A549 (cell line): Measurements from ENCODE around the gene NXNL2. TPM values are rescaled to one million over a fixed set of nuclear protein-coding genes. Genes with fewer than 3 reads are reported as not detected.
A peak's percentile ranks its signal among the peaks of the same experiment; 100 is the strongest.

ENCODE experiments used
- ATAC-seq, 2 experiments: fragments of 200-7000 bp in 1 of 2; fragments of >200 bp in 1 of 2; cut with Nextera tagmentation in 1 of 2; cut with Tn5 transposase in 1 of 2; 3 replicates each; pipeline versions ENCODE4 v1.8.0 to v1.9.1; 2018 to 2020; ENCODE audit warnings: mild to moderate bottlenecking in 1 of 2, moderate library complexity in 1 of 2
- CTCF ChIA-PET: fragments of 300-600 bp; sonication (Branson Sonifier 250); formaldehyde crosslinking; extraction: SDS; loops from one replicate; lab custom pipeline; 2021; ENCODE audit warnings: antibody characterized with exemption, inconsistent platforms; lab: Yijun Ruan, JAX
- POLR2A ChIA-PET: fragments of 350-600 bp; formaldehyde crosslinking; extraction: SDS; loops from one replicate; lab custom pipeline; 2021; ENCODE audit warnings: antibody characterized with exemption, inconsistent platforms; lab: Yijun Ruan, JAX
- DNase-seq, 2 experiments: peaks; one replicate each; pipeline versions ENCODE4 v3.0.0 to v3.0.0-alpha.2; 2011 to 2016; ENCODE audit warnings: low read depth in 1 of 2, low spot score in 1 of 2
- FAIRE-seq: peaks from 2 replicates; lab custom pipeline; 2011; peaks lifted over from hg19 to GRCh38; lab: Jason Lieb, UNC
- H3K27ac ChIP-seq, 2 experiments: fragments of >200 bp; sonication (Bioruptor Twin); formaldehyde crosslinking; 3 replicates each; pipeline ENCODE4 v1.5.1; 2016 to 2017
- H3K4me1 ChIP-seq: fragments of >200 bp; sonication (Bioruptor Twin); formaldehyde crosslinking; 3 replicates; pipeline ENCODE4 v1.6.1; 2016
- H3K4me2 ChIP-seq: fragments of >200 bp; sonication (Bioruptor Twin); formaldehyde crosslinking; 3 replicates; pipeline ENCODE4 v1.6.1; 2016
- H3K4me3 ChIP-seq: fragments of >200 bp; sonication (Bioruptor Twin); formaldehyde crosslinking; 3 replicates; pipeline ENCODE4 v1.5.1; 2016
- H3K9me3 ChIP-seq: fragments of >200 bp; sonication (Bioruptor Twin); formaldehyde crosslinking; 3 replicates; pipeline ENCODE4 v1.6.1; 2016
- CBX2 ChIP-seq: fragments of 200-600 bp; sonication (generic); IDR thresholded peaks from 2 replicates; pipeline ENCODE4 v1.6.1; 2016; ENCODE audit warnings: low read depth, mild to moderate bottlenecking, borderline replicate concordance
- CBX8 ChIP-seq: fragments of 200-600 bp; sonication (generic); IDR thresholded peaks from 2 replicates; pipeline ENCODE4 v1.6.1; 2016
- CHD4 ChIP-seq: fragments of 200-600 bp; sonication (generic); IDR thresholded peaks from 2 replicates; pipeline ENCODE4 v1.6.1; 2016; ENCODE audit warnings: antibody characterized with exemption, mild to moderate bottlenecking, borderline replicate concordance
- EHMT2 ChIP-seq: fragments of 200-600 bp; sonication (generic); IDR thresholded peaks from 2 replicates; pipeline ENCODE4 v1.6.1; 2016; ENCODE audit warnings: antibody characterized with exemption, low read depth, mild to moderate bottlenecking, moderate library complexity
- EP300 ChIP-seq, 2 experiments: fragments of >200 bp; sonication (Bioruptor Twin); formaldehyde crosslinking; IDR thresholded peaks; 2 replicates in 1 of 2; 3 replicates in 1 of 2; pipeline ENCODE4 v1.6.1; 2016 to 2017
- FOSB ChIP-seq: fragments of 250-450 bp; sonication (Bioruptor Pico); IDR thresholded peaks from 2 replicates; pipeline ENCODE4 v1.5.0; 2020; ENCODE audit warnings: mild to moderate bottlenecking, moderate library complexity
- GATA3 ChIP-seq: IDR thresholded peaks from 2 replicates; pipeline ENCODE4 v1.6.1; 2012; ENCODE audit warnings: borderline replicate concordance
- HDAC2 ChIP-seq: fragments of 200-600 bp; sonication (generic); IDR thresholded peaks from 2 replicates; pipeline ENCODE4 v1.6.1; 2016
- HOXB5 ChIP-seq: fragments of 250-450 bp; sonication (Bioruptor Pico); IDR thresholded peaks from 2 replicates; pipeline ENCODE4 v1.5.0; 2020; ENCODE audit warnings: mild to moderate bottlenecking, moderate library complexity
- JUNB ChIP-seq: fragments of >200 bp; sonication (Bioruptor Twin); formaldehyde crosslinking; IDR thresholded peaks from 2 replicates; pipeline ENCODE4 v1.6.1; 2016
- MAX ChIP-seq: IDR thresholded peaks from 2 replicates; pipeline ENCODE4 v1.6.1; 2012
- MAZ ChIP-seq: fragments of 150-350 bp; IDR thresholded peaks from 2 replicates; pipeline ENCODE4 v1.6.1; 2014; ENCODE audit warnings: antibody characterized with exemption, low read depth, low read length, borderline replicate concordance
- NPAS2 ChIP-seq: fragments of 250-450 bp; sonication (Bioruptor Pico); IDR thresholded peaks from 2 replicates; pipeline ENCODE4 v1.8.0; 2022; ENCODE audit warnings: mild to moderate bottlenecking, moderate library complexity, borderline replicate concordance
- PBX3 ChIP-seq: IDR thresholded peaks from 2 replicates; pipeline ENCODE4 v1.6.1; 2012
- PHF8 ChIP-seq: fragments of 200-600 bp; sonication (generic); IDR thresholded peaks from 2 replicates; pipeline ENCODE4 v1.6.1; 2016; ENCODE audit warnings: low read depth, mild to moderate bottlenecking, antibody characterized with exemption, moderate library complexity, borderline replicate concordance
- POLR2A ChIP-seq: IDR thresholded peaks from 2 replicates; pipeline ENCODE4 v1.6.1; 2012; ENCODE audit warnings: mild to moderate bottlenecking, low read length
- POLR2AphosphoS2 ChIP-seq: conservative IDR thresholded peaks from 2 replicates; pipeline ENCODE4 v1.6.1; 2012; ENCODE audit warnings: low read length, improper control_type of control experiment, inconsistent platforms
- RAD21 ChIP-seq, 2 experiments: fragments of >200 bp in 1 of 2; sonication (Bioruptor Twin) in 1 of 2; formaldehyde crosslinking in 1 of 2; IDR thresholded peaks in 1 of 2; conservative IDR thresholded peaks in 1 of 2; 2 replicates in 1 of 2; 3 replicates in 1 of 2; pipeline ENCODE4 v1.6.1; 2012 to 2018; ENCODE audit warnings: inconsistent platforms in 1 of 2
- RARB ChIP-seq: fragments of 250-450 bp; sonication (Bioruptor Pico); IDR thresholded peaks from 2 replicates; pipeline ENCODE4 v1.8.0; 2021; ENCODE audit warnings: mild to moderate bottlenecking, moderate library complexity
- REST ChIP-seq: fragments of 200-600 bp; sonication (generic); IDR thresholded peaks from 2 replicates; pipeline ENCODE4 v1.6.1; 2016; ENCODE audit warnings: antibody characterized with exemption, mild to moderate bottlenecking, moderate library complexity
- RFX5 ChIP-seq: fragments of 450-650 bp; IDR thresholded peaks from 2 replicates; pipeline ENCODE4 v1.7.1; 2014; ENCODE audit warnings: antibody characterized with exemption, mild to moderate bottlenecking, moderate library complexity
- SREBF2 ChIP-seq: fragments of 450-650 bp; IDR thresholded peaks from 2 replicates; pipeline ENCODE4 v1.6.1; 2014; ENCODE audit warnings: mild to moderate bottlenecking, moderate library complexity
- TFCP2L1 ChIP-seq: fragments of 250-450 bp; sonication (Bioruptor Pico); IDR thresholded peaks from 2 replicates; pipeline ENCODE4 v1.5.0; 2021; ENCODE audit warnings: mild to moderate bottlenecking
- TP53 ChIP-seq: fragments of 250-450 bp; sonication (Bioruptor Pico); IDR thresholded peaks from 2 replicates; pipeline ENCODE4 v1.5.0; 2021; ENCODE audit warnings: mild to moderate bottlenecking, moderate library complexity
- ZC3H11A ChIP-seq: fragments of 450-650 bp; IDR thresholded peaks from 2 replicates; pipeline ENCODE4 v1.6.1; 2014; ENCODE audit warnings: antibody characterized with exemption, mild to moderate bottlenecking
- ZFP36 ChIP-seq: fragments of 450-650 bp; IDR thresholded peaks from 2 replicates; pipeline ENCODE4 v1.6.1; 2014; ENCODE audit warnings: borderline replicate concordance; ENCODE audit not compliant: partially characterized antibody
- WGBS: methylation state at CpG from one replicate; pipeline ENCODE4 v1.1.6; 2017; ENCODE audit errors: missing lambda C conversion rate; 5-methylcytosine and 5-hydroxymethylcytosine counted together
- polyA plus RNA-seq, 4 experiments: library from polyadenylated mRNA; depleted of rRNA in 3 of 4; stranded (reverse); fragments of >200 nt; fragmentation: RNase III in 1 of 4; extraction: RNeasy Plus Mini Kit Qiagen cat#74134 plus additional on column Dnase treatment in 1 of 4; gene quantifications; 2 replicates in 3 of 4; 3 replicates in 1 of 4; pipeline ENCODE4 v1.2.3, GENCODE V29; 2011 to 2017
- TF ChIP-seq, protein P1 (sequence below): fragments of 250-450 bp; sonication (Bioruptor Pico); IDR thresholded peaks from 2 replicates; pipeline ENCODE4 v1.5.0; 2020; ENCODE audit warnings: low read depth, mild to moderate bottlenecking, moderate library complexity
- TF ChIP-seq, protein P2 (sequence below): fragments of 450-650 bp; IDR thresholded peaks from 2 replicates; pipeline ENCODE4 v1.6.1; 2014; ENCODE audit warnings: antibody characterized with exemption

NXNL2 gene
- polyA plus RNA-seq, 2 of the 4 experiments (the other 2 are of a cell fraction): 0.71 to 1.4 TPM

DNA sequence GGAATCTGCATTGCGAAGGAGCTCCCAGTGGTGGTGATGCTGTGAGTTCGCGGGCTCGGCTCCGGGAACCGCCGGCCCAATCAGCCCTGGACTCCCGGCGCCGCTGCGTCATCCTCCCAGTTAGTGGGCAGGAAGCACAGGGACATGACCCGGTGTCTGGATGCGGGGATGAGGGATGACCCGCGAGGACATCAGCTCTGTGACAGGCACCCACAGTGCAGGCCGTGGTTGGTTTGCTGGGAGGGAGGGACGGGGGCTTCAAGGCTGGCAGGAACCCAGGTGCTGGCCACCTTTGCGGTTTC, 996 bp downstream of the NXNL2 start:
- H3K27ac ChIP-seq: peak overlapping the region in 1 of 2 experiments; percentile 93; a peak in 3 of 6 replicates
- WGBS: 97% methylated on average over 10 of the region's 18 CpGs
- FAIRE-seq: no peak
- no peak overlapping the region for H3K4me3 ChIP-seq
- ChIA-PET CTCF (interaction anchor here (0.5 to 2.4 kb wide), 7 partner anchors 36 to 471 kb away, joined by 3 to 9 read pairs (median 3); no protein-coding TSS in a partner anchor), POLR2A (no interaction called here)
- H3K4me1 ChIP-seq: peaks cover 28% of the 10 kb centered on the region
- peak overlapping the region; percentile 91 for H3K4me2 ChIP-seq
- no peaks in the 10 kb centered on the region for H3K9me3 ChIP-seq
- no peak for ATAC-seq
- no peak for DNase-seq
- TF ChIP-seq HDAC2 (no peak), CBX8 (no peak), TP53 (no peak), GATA3 (no peak), ZC3H11A (no peak), MAZ (no peak), RAD21 (conservative IDR thresholded peaks at IDR 0.05 in 1 of 2, IDR thresholded peaks at IDR 0.05 in 1 of 2) (no peak), SREBF2 (no peak), FOSB (no peak), JUNB (no peak), NPAS2 (no peak), POLR2AphosphoS2 (no peak), REST (no peak)
- TF ChIP-seq, protein P1, sequence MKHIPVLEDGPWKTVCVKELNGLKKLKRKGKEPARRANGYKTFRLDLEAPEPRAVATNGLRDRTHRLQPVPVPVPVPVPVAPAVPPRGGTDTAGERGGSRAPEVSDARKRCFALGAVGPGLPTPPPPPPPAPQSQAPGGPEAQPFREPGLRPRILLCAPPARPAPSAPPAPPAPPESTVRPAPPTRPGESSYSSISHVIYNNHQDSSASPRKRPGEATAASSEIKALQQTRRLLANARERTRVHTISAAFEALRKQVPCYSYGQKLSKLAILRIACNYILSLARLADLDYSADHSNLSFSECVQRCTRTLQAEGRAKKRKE (CRISPR knock-in tag): no peak
- TF ChIP-seq, all 56 proteins: peak for 0

- 87% methylated on average over 15 of the region's 15 CpGs for WGBS
- no peak overlapping the region for H3K4me3 ChIP-seq
- ATAC-seq (no peak), FAIRE-seq (no peak), DNase-seq (peak in 1 of 2 experiments; percentile 29)
- ChIA-PET POLR2A (no interaction called here), CTCF (interaction anchor here (1.6 to 2.4 kb wide), 2 partner anchors 22 to 42 kb away, joined by 5 to 9 read pairs; no protein-coding TSS in a partner anchor)
- peaks cover 17% of the 10 kb centered on the region; the same call in 1 of the 3 replicates for H3K4me1 ChIP-seq
- H3K9me3 ChIP-seq: no peaks in the 10 kb centered on the region
- no peak overlapping the region; a peak in 1 of 6 replicates for H3K27ac ChIP-seq
- no peak overlapping the region; the same call in 2 of the 3 replicates for H3K4me2 ChIP-seq
- TF ChIP-seq REST (no peak), PHF8 (no peak), EP300 (IDR thresholded peaks at IDR 0.05) (no peak), CBX2 (no peak), PBX3 (no peak), HOXB5 (CRISPR knock-in tag) (no peak), RFX5 (no peak), ZC3H11A (no peak), MAX (no peak), TFCP2L1 (CRISPR knock-in tag) (no peak), EHMT2 (no peak), POLR2A (no peak), GATA3 (no peak), CHD4 (no peak), RARB (no peak), ZFP36 (no peak)
- TF ChIP-seq, protein P2, sequence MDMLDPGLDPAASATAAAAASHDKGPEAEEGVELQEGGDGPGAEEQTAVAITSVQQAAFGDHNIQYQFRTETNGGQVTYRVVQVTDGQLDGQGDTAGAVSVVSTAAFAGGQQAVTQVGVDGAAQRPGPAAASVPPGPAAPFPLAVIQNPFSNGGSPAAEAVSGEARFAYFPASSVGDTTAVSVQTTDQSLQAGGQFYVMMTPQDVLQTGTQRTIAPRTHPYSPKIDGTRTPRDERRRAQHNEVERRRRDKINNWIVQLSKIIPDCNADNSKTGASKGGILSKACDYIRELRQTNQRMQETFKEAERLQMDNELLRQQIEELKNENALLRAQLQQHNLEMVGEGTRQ: no peak
Measured at GRCh38 chr9:88536951-88537760, 2.2 kb downstream of the NXNL2 start.
